Measurements from ENCODE around the gene NDUFV2. TPM values are rescaled to one million over a fixed set of nuclear protein-coding genes. Genes with fewer than 3 reads are reported as not detected.

NDUFV2 gene
- total and polyA plus RNA-seq, 2 donors (not counting 3 experiments of a cell fraction or from before 2014, with no cell fraction given) = 65.7 to 152 TPM

GRCh38 chr18:9087144-9087543 lies 15.4 kb upstream of the NDUFV2 start:
- Histone ChIP-seq H2AFZ (ENCODE audit: low read depth, low read length) (no peak overlapping the region), H3K9ac (replicated peaks; ENCODE audit: extremely low read depth, insufficient read depth, low read length) (no peak overlapping the region), H3K4me1 (ENCODE audit: control insufficient read depth, extremely low read depth, insufficient read depth, low read length) (no peaks in the 10 kb centered on the region), H3K27ac (ENCODE audit: insufficient read depth, low read depth, low read length) (no peak overlapping the region), H3K79me2 (ENCODE audit: control insufficient read depth, insufficient read depth, low read length) (no peaks in the 10 kb centered on the region), H3K9me3 (replicated peaks; ENCODE audit: control insufficient read depth, insufficient read depth, low read length) (no peaks in the 10 kb centered on the region), H3K4me3 (replicated peaks in 1 of 3; ENCODE audit: insufficient read depth in 1 of 3, low read depth in 1 of 3, low read length in 3 of 3) (no peak overlapping the region), H3K27me3 (ENCODE audit: control insufficient read depth in 2 of 2, insufficient read depth in 2 of 2, low read length in 2 of 2) (no peaks in the 10 kb centered on the region), H3K9me1 (replicated peaks; ENCODE audit: control insufficient read depth, extremely low read depth, insufficient read depth, low read length) (no peaks in the 10 kb centered on the region), H3K4me2 (ENCODE audit: insufficient read depth, low read length) (no peak overlapping the region), H4K20me1 (replicated peaks; ENCODE audit: control insufficient read depth, extremely low read depth, insufficient read depth, low read length) (no peaks in the 10 kb centered on the region), H3K36me3 (ENCODE audit: control insufficient read depth in 2 of 2, extremely low read depth in 1 of 2, insufficient read depth in 2 of 2, low read length in 2 of 2) (no peaks in the 10 kb centered on the region)
- FAIRE-seq (no peak), DNase-seq (ENCODE audit: low read depth, low spot score) (no peak)
- TF ChIP-seq EZH2 (IDR thresholded peaks at IDR 0.05; ENCODE audit: borderline replicate concordance, low read depth, low read length, severe bottlenecking) (no peak), CTCF (IDR thresholded peaks at IDR 0.05; ENCODE audit: extremely low read depth in 1 of 2, insufficient read depth in 1 of 2, low read depth in 1 of 2, low read length in 2 of 2) (no peak), GATA2 (IDR thresholded peaks at IDR 0.05; ENCODE audit: insufficient read depth, insufficient read length, low read depth, low read length) (no peak), POLR2A (IDR thresholded peaks at IDR 0.05; ENCODE audit: low read depth, low read length) (no peak), MYC (IDR thresholded peaks at IDR 0.05; ENCODE audit: low read depth, low read length) (no peak), POLR2AphosphoS5 (IDR thresholded peaks at IDR 0.05; ENCODE audit: insufficient read depth, low read depth, low read length) (no peak), FOS (IDR thresholded peaks at IDR 0.05; ENCODE audit: borderline replicate concordance, insufficient read depth, low read length) (no peak), JUN (IDR thresholded peaks at IDR 0.05; ENCODE audit: borderline replicate concordance, insufficient read depth, insufficient read length, low read depth) (no peak)
- TF ChIP-seq, protein P1, sequence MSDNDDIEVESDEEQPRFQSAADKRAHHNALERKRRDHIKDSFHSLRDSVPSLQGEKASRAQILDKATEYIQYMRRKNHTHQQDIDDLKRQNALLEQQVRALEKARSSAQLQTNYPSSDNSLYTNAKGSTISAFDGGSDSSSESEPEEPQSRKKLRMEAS (IDR thresholded peaks at IDR 0.05; ENCODE audit: insufficient read depth, insufficient read length) = no peak
- ChIA-PET CTCF (no interaction called here), POLR2A (no interaction called here)
- BruUV-seq (replicated peaks) = no TSS peak
- dilution Hi-C loops (cut with MboI; ENCODE audit: extremely low pct_ligation_motif_present, low sequenced_read_pairs) = no loop called here
- intact Hi-C loops (cut with micrococcal nuclease) = no loop called here

All from endothelial cell of umbilical vein (primary cell).